SK-N-SH treated with all-trans-retinoic acid at 6 μM for 48 hours (cell line): ENCODE data around the gene DOCK2.
A peak's percentile ranks its signal among the peaks of the same experiment; 100 is the strongest.

Source experiments
- ATAC-seq: fragments of 200-7000 bp; cut with Tn5 transposase; 3 replicates; pipeline ENCODE4 v1.9.1; 2020; ENCODE audit warnings: mild to moderate bottlenecking, moderate library complexity
- ARNTL ChIP-seq: fragments of 450-650 bp; formaldehyde crosslinking; IDR thresholded peaks from 2 replicates; pipeline ENCODE4 v1.5.0; 2020; ENCODE audit warnings: low read depth, mild to moderate bottlenecking, moderate library complexity, borderline replicate concordance
- CSDC2 ChIP-seq: fragments of 250-450 bp; sonication (Bioruptor Pico); IDR thresholded peaks from 2 replicates; pipeline ENCODE4 v1.5.0; 2020; ENCODE audit warnings: mild to moderate bottlenecking, moderate library complexity
- CSRNP3 ChIP-seq: fragments of 250-450 bp; sonication (Bioruptor Pico); IDR thresholded peaks from 2 replicates; pipeline ENCODE4 v1.5.1; 2021; ENCODE audit warnings: mild to moderate bottlenecking, moderate library complexity
- ESRRG ChIP-seq: fragments of 250-450 bp; sonication (Bioruptor Pico); IDR thresholded peaks from 2 replicates; pipeline ENCODE4 v1.6.1; 2021; ENCODE audit warnings: mild to moderate bottlenecking
- GLIS3 ChIP-seq: fragments of 250-450 bp; sonication (Bioruptor Pico); IDR thresholded peaks from 2 replicates; pipeline ENCODE4 v1.5.0; 2020; ENCODE audit warnings: mild to moderate bottlenecking, moderate library complexity
- ISL1 ChIP-seq: fragments of 250-450 bp; sonication (Bioruptor Pico); IDR thresholded peaks from 2 replicates; pipeline ENCODE4 v2.1.2; 2022; ENCODE audit warnings: mild to moderate bottlenecking, moderate library complexity
- OSR1 ChIP-seq: fragments of 250-450 bp; sonication (Bioruptor Pico); IDR thresholded peaks from 2 replicates; pipeline ENCODE4 v1.8.0; 2022; ENCODE audit warnings: moderate library complexity, mild to moderate bottlenecking, inconsistent platforms
- POU6F1 ChIP-seq: fragments of 250-450 bp; sonication (Bioruptor Pico); IDR thresholded peaks from 2 replicates; pipeline ENCODE4 v1.8.0; 2021; ENCODE audit warnings: low read depth, mild to moderate bottlenecking, moderate library complexity, borderline replicate concordance
- PPARA ChIP-seq: fragments of 250-450 bp; sonication (Bioruptor Pico); IDR thresholded peaks from 2 replicates; pipeline ENCODE4 v1.5.0; 2020; ENCODE audit warnings: mild to moderate bottlenecking, borderline replicate concordance
- RARB ChIP-seq: fragments of 250-450 bp; sonication (Bioruptor Pico); IDR thresholded peaks from 2 replicates; pipeline ENCODE4 v1.8.0; 2021; ENCODE audit warnings: mild to moderate bottlenecking, moderate library complexity
- SNAI2 ChIP-seq: fragments of 250-450 bp; sonication (Bioruptor Pico); IDR thresholded peaks from 2 replicates; pipeline ENCODE4 v1.5.0; 2020; ENCODE audit warnings: mild to moderate bottlenecking, moderate library complexity
- TCF4 ChIP-seq: fragments of 250-450 bp; sonication (Bioruptor Pico); IDR thresholded peaks from 2 replicates; pipeline ENCODE4 v1.8.0; 2021; ENCODE audit warnings: mild to moderate bottlenecking, moderate library complexity, borderline replicate concordance
- TOX ChIP-seq: fragments of 250-450 bp; sonication (Bioruptor Pico); IDR thresholded peaks from 2 replicates; pipeline ENCODE4 v1.8.0; 2021; ENCODE audit warnings: mild to moderate bottlenecking, moderate library complexity, borderline replicate concordance
- TSHZ2 ChIP-seq: fragments of 250-450 bp; sonication (Bioruptor Pico); IDR thresholded peaks from 2 replicates; pipeline ENCODE4 v1.5.0; 2020; ENCODE audit warnings: mild to moderate bottlenecking, moderate library complexity
- ZC3H10 ChIP-seq: fragments of 250-450 bp; sonication (Bioruptor Pico); IDR thresholded peaks from 2 replicates; pipeline ENCODE4 v1.5.1; 2021; ENCODE audit warnings: mild to moderate bottlenecking, moderate library complexity
- ZFP3 ChIP-seq: fragments of 250-450 bp; sonication (Bioruptor Pico); IDR thresholded peaks from 2 replicates; pipeline ENCODE4 v1.5.0; 2020; ENCODE audit warnings: mild to moderate bottlenecking, moderate library complexity
- ZFP30 ChIP-seq: fragments of 450-650 bp; formaldehyde crosslinking; IDR thresholded peaks from 2 replicates; pipeline ENCODE4 v1.5.0; 2022; ENCODE audit warnings: mild to moderate bottlenecking, moderate library complexity
- ZNF565 ChIP-seq: fragments of 450-650 bp; formaldehyde crosslinking; conservative IDR thresholded peaks from 2 replicates; pipeline ENCODE4 v1.5.0; 2020; ENCODE audit warnings: low read depth, mild to moderate bottlenecking, moderate library complexity
- ZNF70 ChIP-seq: fragments of 450-650 bp; formaldehyde crosslinking; IDR thresholded peaks from 2 replicates; pipeline ENCODE4 v1.5.0; 2020; ENCODE audit warnings: mild to moderate bottlenecking, moderate library complexity
- ZNF8 ChIP-seq: fragments of 450-650 bp; formaldehyde crosslinking; IDR thresholded peaks from 2 replicates; pipeline ENCODE4 v1.5.0; 2020; ENCODE audit warnings: mild to moderate bottlenecking, moderate library complexity
- TF ChIP-seq, protein P1 (sequence below): fragments of 250-450 bp; sonication (Bioruptor Pico); IDR thresholded peaks from 2 replicates; pipeline ENCODE4 v1.8.0; 2020; ENCODE audit warnings: mild to moderate bottlenecking, moderate library complexity, borderline replicate concordance

Gene DOCK2

DNA sequence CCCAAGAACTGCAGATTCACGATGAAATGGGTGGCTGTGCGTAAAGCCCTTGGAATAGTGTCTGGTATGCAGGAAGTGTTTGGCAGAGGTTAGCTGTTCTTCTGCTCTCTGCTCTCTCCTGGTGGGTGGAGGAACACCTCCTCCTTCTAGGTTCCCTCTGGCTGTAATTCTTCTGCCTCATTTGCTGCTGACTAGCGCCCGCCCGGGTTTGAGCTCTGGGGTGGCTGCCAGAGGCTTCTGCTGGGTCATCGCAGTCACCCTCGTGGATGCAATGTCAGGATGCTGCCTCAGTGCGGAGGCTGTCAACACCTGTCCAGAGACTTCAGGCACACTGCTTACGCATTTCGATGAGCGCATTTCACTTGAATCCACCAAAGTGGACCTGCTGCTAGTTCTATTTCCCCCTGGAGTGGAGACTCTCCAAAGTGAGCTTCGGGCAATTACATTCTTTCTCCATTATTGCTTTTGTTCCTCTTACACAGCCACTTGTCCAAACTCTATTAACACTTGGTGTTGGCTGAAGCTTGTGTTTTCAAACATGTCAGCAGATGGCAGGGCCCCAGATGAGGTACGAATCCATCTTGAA lies 11.7 kb downstream of the DOCK2 start (continued):
- TF ChIP-seq ARNTL: no peak
- TF ChIP-seq ZNF565 (CRISPR knock-in tag): no peak
- TF ChIP-seq CSDC2 (CRISPR knock-in tag): no peak
- TF ChIP-seq ZNF70 (CRISPR knock-in tag): no peak
- TF ChIP-seq ESRRG: no peak
- no peak for TF ChIP-seq GLIS3 (CRISPR knock-in tag)
- no peak for TF ChIP-seq ZFP3 (CRISPR knock-in tag)

DNA sequence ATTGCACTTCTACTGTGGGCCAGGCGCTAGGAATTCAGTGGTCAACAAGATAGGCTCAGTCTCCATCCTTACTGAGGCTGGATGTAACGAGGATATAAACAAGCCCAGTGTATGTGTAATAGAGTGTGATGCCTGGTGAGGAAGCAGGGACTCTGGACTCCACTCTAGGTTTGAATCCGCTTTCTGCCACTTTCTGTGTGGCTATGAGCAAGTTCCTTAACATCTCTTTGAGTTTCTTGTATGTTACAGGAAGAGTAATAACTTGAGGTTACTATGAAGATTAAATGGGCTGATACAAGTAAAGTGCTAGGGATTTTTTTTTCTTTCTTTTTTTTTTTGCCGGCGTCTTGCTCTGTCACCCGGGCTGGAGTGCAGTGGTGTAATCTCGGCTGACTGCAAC lies 12.4 kb downstream of the DOCK2 start:
- no peak for TF ChIP-seq ZC3H10 (CRISPR knock-in tag)
- TF ChIP-seq POU6F1 (CRISPR knock-in tag): no peak
- TF ChIP-seq CSDC2 (CRISPR knock-in tag): no peak
- TF ChIP-seq ZNF8 (CRISPR knock-in tag): no peak
- no peak for TF ChIP-seq GLIS3 (CRISPR knock-in tag)
- TF ChIP-seq TSHZ2 (CRISPR knock-in tag): no peak
- TF ChIP-seq OSR1 (CRISPR knock-in tag): no peak
- TF ChIP-seq RARB (CRISPR knock-in tag): no peak
- no peak for TF ChIP-seq PPARA (CRISPR knock-in tag)
- TF ChIP-seq ISL1 (CRISPR knock-in tag): no peak
- no peak for TF ChIP-seq ZNF70 (CRISPR knock-in tag)
- TF ChIP-seq ESRRG: no peak
- TF ChIP-seq TOX (CRISPR knock-in tag): no peak
- TF ChIP-seq ARNTL: no peak
- TF ChIP-seq ZFP3 (CRISPR knock-in tag): no peak
- ATAC-seq: no peak

- peak; percentile 79 for ATAC-seq
- no peak for TF ChIP-seq GLIS3 (CRISPR knock-in tag)
- no peak for TF ChIP-seq CSRNP3 (CRISPR knock-in tag)
- TF ChIP-seq SNAI2 (CRISPR knock-in tag): no peak
- peak; percentile 60 for TF ChIP-seq ZC3H10 (CRISPR knock-in tag)
- TF ChIP-seq ZFP3 (CRISPR knock-in tag): no peak
- TF ChIP-seq RARB (CRISPR knock-in tag): no peak
- TF ChIP-seq ISL1 (CRISPR knock-in tag): peak; percentile 67
- no peak for TF ChIP-seq OSR1 (CRISPR knock-in tag)
- no peak for TF ChIP-seq POU6F1 (CRISPR knock-in tag)
- TF ChIP-seq, protein P1, sequence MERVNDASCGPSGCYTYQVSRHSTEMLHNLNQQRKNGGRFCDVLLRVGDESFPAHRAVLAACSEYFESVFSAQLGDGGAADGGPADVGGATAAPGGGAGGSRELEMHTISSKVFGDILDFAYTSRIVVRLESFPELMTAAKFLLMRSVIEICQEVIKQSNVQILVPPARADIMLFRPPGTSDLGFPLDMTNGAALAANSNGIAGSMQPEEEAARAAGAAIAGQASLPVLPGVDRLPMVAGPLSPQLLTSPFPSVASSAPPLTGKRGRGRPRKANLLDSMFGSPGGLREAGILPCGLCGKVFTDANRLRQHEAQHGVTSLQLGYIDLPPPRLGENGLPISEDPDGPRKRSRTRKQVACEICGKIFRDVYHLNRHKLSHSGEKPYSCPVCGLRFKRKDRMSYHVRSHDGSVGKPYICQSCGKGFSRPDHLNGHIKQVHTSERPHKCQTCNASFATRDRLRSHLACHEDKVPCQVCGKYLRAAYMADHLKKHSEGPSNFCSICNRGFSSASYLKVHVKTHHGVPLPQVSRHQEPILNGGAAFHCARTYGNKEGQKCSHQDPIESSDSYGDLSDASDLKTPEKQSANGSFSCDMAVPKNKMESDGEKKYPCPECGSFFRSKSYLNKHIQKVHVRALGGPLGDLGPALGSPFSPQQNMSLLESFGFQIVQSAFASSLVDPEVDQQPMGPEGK (CRISPR knock-in tag): 0 out of 2 replicates have a peak, but pooled peaks have one; percentile 39
- no peak for TF ChIP-seq CSDC2 (CRISPR knock-in tag)
- TF ChIP-seq ZNF70 (CRISPR knock-in tag): no peak
- no peak for TF ChIP-seq ZFP30 (CRISPR knock-in tag)
- no peak for TF ChIP-seq TSHZ2 (CRISPR knock-in tag)
- TF ChIP-seq ARNTL: no peak
- no peak for TF ChIP-seq TCF4 (CRISPR knock-in tag)
- no peak for TF ChIP-seq ZNF8 (CRISPR knock-in tag)
Measured at GRCh38 chr5:169650701-169651331, 13.7 kb downstream of the DOCK2 start.
